H1 (cell line): Measurements from ENCODE around the gene MRPL54. TPM values are rescaled to one million over a fixed set of nuclear protein-coding genes. Genes with fewer than 3 reads are reported as not detected.

Source experiments
- CHD1 ChIP-seq: IDR thresholded peaks from 2 replicates; pipeline ENCODE4 v1.6.1; 2012; ENCODE audit warnings: low read depth, low read length, improper control_type of control experiment
- CHD2 ChIP-seq: IDR thresholded peaks from 2 replicates; pipeline ENCODE4 v1.6.1; 2012; ENCODE audit warnings: low read length, improper control_type of control experiment
- HDAC2 ChIP-seq, 2 experiments: fragments of 300-600 bp in 1 of 2; sonication (generic) in 1 of 2; IDR thresholded peaks; 2 replicates each; pipeline ENCODE4 v1.6.1; 2011 to 2012; ENCODE audit warnings: low read depth in 2 of 2, low read length in 2 of 2, mild to moderate bottlenecking in 2 of 2, moderate library complexity in 2 of 2, borderline replicate concordance in 1 of 2, inconsistent platforms in 1 of 2
- KDM1A ChIP-seq: fragments of 200-600, 300-600 bp; sonication (generic); IDR thresholded peaks from 2 replicates; pipeline ENCODE4 v1.7.1; 2016; ENCODE audit warnings: mild to moderate bottlenecking, low read length, borderline replicate concordance
- RXRA ChIP-seq: IDR thresholded peaks from 2 replicates; pipeline ENCODE4 v1.6.1; 2011; ENCODE audit warnings: low read depth, mild to moderate bottlenecking, low read length, moderate library complexity; ENCODE audit not compliant: insufficient read depth
- TEAD4 ChIP-seq: IDR thresholded peaks from 2 replicates; pipeline ENCODE4 v1.6.1; 2012; ENCODE audit warnings: low read depth, low read length, inconsistent platforms, mixed read lengths
- polyA plus RNA-seq, 7 experiments: library from polyadenylated mRNA; depleted of rRNA in 3 of 7; stranded (reverse) in 5 of 7; unstranded in 2 of 7; fragments of >200 nt in 5 of 7; fragments of 200-250 nt in 2 of 7; gene quantifications; 1 replicate in 5 of 7; 2 replicates in 1 of 7; 4 replicates in 1 of 7; pipeline versions ENCODE4 v1.2.1 to v1.2.3, GENCODE V29; 2011 to 2013; ENCODE audit warnings: missing spikeins in 2 of 7, mixed read lengths in 2 of 7
- total RNA-seq: library from RNA; stranded (reverse); fragmentation: NEBNext Ultra II Directional; extraction: Animal tissue kit (Norgen Biotek cat#: 25700); gene quantifications from 2 replicates; pipeline ENCODE4 v1.2.1, GENCODE V29; 2021

Gene MRPL54
- total and polyA plus RNA-seq, 2 of the 8 experiments (the other 6 are each of a cell fraction or from before 2014, with no cell fraction given) = 63.8 to 72.8 TPM

DNA sequence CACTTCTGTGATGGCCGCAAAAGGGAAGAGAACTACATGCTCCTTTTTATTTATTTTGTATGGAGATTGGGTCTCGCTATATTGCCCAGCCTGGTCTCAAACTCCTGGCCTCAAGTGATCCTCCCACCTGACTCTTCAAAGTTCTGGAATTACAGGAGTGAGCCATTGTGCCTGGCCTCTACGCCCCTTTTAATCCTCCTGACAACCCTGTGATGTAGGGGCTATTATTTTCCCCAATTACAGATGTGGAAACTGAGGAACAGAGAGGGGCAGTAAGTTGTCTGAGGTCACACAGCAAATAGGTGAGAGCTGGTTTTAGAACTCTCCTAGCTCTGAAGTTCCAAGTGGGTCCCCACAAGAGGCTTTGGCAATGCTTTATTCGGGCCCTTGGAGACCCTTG lies 42.6 kb upstream of the MRPL54 start (continued):
- TF ChIP-seq CHD1 (no peak), KDM1A (peak; percentile 92), RXRA (no peak), TEAD4 (no peak), CHD2 (no peak), HDAC2 (IDR thresholded peaks at IDR 0.05; ENCODE audit: borderline replicate concordance in 1 of 2, low read depth in 2 of 2, low read length in 2 of 2) (peak in 1 of 2 experiments; percentile 62; a peak in 1 of 4 replicates)
- TF ChIP-seq, all 59 proteins: peak for 3
